K562 (cell line): ENCODE measurements around the gene FAHD2A. TPM values are rescaled to one million over a fixed set of nuclear protein-coding genes. Genes with fewer than 3 reads are reported as not detected.

ENCODE experiments used
- ATAC-seq: fragments of 200-7000 bp; cut with Tn5 transposase; 3 replicates; pipeline ENCODE4 v1.9.1; 2020; ENCODE audit warnings: moderate library complexity
- BruUV-seq: library from RNA; stranded (reverse); fragments of 400-500 nt; replicated peaks from 2 replicates; lab custom pipeline; 2021; lab: Mats Ljungman, UMichigan
- CTCF ChIA-PET: fragments of 300-600 bp; formaldehyde crosslinking; extraction: SDS; loops from one replicate; lab custom pipeline; 2021; ENCODE audit warnings: low intra/inter-chr PET ratio; lab: Yijun Ruan, JAX
- POLR2A ChIA-PET: fragments of 300-600, 350-650 bp; sonication (Branson Sonifier 250); formaldehyde crosslinking; extraction: SDS; loops from one replicate; lab custom pipeline; 2021; ENCODE audit warnings: antibody characterized with exemption, inconsistent platforms; lab: Yijun Ruan, JAX
- DNase-seq, 4 experiments: peaks; one replicate each; pipeline versions ENCODE4 v3.0.0 to v3.0.0-alpha.2; 2011 to 2018; ENCODE audit warnings: low spot score in 3 of 4, mixed read lengths in 3 of 4; ENCODE audit errors: extremely low read depth in 1 of 4
- FAIRE-seq: peaks from 2 replicates; lab custom pipeline; 2011; peaks lifted over from hg19 to GRCh38; lab: Jason Lieb, UNC
- H2AFZ ChIP-seq: 2 replicates; pipeline ENCODE4 v1.6.0; 2011; ENCODE audit warnings: low read depth, low read length, control low read depth, inconsistent platforms
- H3K27ac ChIP-seq: fragments of 200-600 bp; 3 replicates; pipeline ENCODE4 v1.8.0; 2011; ENCODE audit warnings: low read depth, mild to moderate bottlenecking, control low read depth, inconsistent platforms, low read length, moderate library complexity, mixed read lengths; ENCODE audit errors: extremely low read depth
- H3K27me3 ChIP-seq, 2 experiments: fragments of 300-600 bp in 1 of 2; 2 replicates in 1 of 2; 3 replicates in 1 of 2; pipeline versions ENCODE4 v1.6.0 to v1.8.0; 2011; ENCODE audit warnings: inconsistent platforms in 2 of 2, low read length in 2 of 2, mild to moderate bottlenecking in 1 of 2, mixed read lengths in 1 of 2, moderate library complexity in 1 of 2; ENCODE audit not compliant: control insufficient read depth in 2 of 2, insufficient read depth in 2 of 2
- H3K36me3 ChIP-seq: fragments of 300-600 bp; 3 replicates; pipeline ENCODE4 v1.8.0; 2011; ENCODE audit warnings: mild to moderate bottlenecking, low read length, inconsistent platforms; ENCODE audit not compliant: control insufficient read depth, insufficient read depth
- H3K4me1 ChIP-seq, 2 experiments: fragments of 200-600 bp in 1 of 2; replicated peaks in 1 of 2; 2 replicates in 1 of 2; 3 replicates in 1 of 2; pipeline versions ENCODE4 v1.5.1 to v1.8.0; 2011; ENCODE audit warnings: inconsistent platforms in 2 of 2, low read length in 2 of 2, mild to moderate bottlenecking in 1 of 2, mixed read lengths in 1 of 2, moderate library complexity in 1 of 2; ENCODE audit not compliant: control insufficient read depth in 2 of 2, insufficient read depth in 2 of 2
- H3K4me2 ChIP-seq: 2 replicates; pipeline ENCODE4 v1.6.1; 2011; ENCODE audit warnings: low read length, control low read depth, inconsistent platforms, mixed read lengths; ENCODE audit not compliant: insufficient read depth
- H3K4me3 ChIP-seq: fragments of 200-600 bp; sonication (generic), shearing (Covaris generic); 2 replicates; pipeline ENCODE4 v1.5.1; 2016; ENCODE audit warnings: control low read depth, inconsistent platforms
- H3K79me2 ChIP-seq: fragments of 200-600 bp; 3 replicates; pipeline ENCODE4 v1.8.0; 2011; ENCODE audit warnings: low read length, inconsistent platforms; ENCODE audit not compliant: control insufficient read depth, insufficient read depth
- H3K9ac ChIP-seq, 2 experiments: 2 replicates each; pipeline versions ENCODE4 v1.6.0 to v1.6.1; 2011; ENCODE audit warnings: low read depth in 2 of 2, low read length in 2 of 2, control low read depth in 1 of 2, inconsistent platforms in 1 of 2, mild to moderate bottlenecking in 1 of 2, mixed read lengths in 1 of 2; ENCODE audit not compliant: insufficient read depth in 1 of 2
- H3K9me1 ChIP-seq: one replicate; pipeline ENCODE4 v1.6.0; 2011; ENCODE audit warnings: inconsistent platforms, mild to moderate bottlenecking, low read length, moderate library complexity; ENCODE audit not compliant: control insufficient read depth, insufficient read depth
- H3K9me3 ChIP-seq: replicated peaks from 2 replicates; pipeline ENCODE4 v1.5.1; 2011; ENCODE audit warnings: low read depth, low read length, inconsistent platforms; ENCODE audit not compliant: control insufficient read depth, insufficient read depth
- H4K20me1 ChIP-seq: replicated peaks from 2 replicates; pipeline ENCODE4 v1.6.1; 2011; ENCODE audit warnings: low read length, inconsistent platforms, mixed read lengths; ENCODE audit not compliant: control insufficient read depth, insufficient read depth
- MEF2D ChIP-seq: conservative IDR thresholded peaks from 2 replicates; pipeline ENCODE4 v1.6.1; 2016; ENCODE audit warnings: low read depth, missing genetic modification characterization, missing compliant biosample characterization
- REST ChIP-seq, 2 experiments: fragments of 450-650 bp; formaldehyde crosslinking in 1 of 2; IDR thresholded peaks; 2 replicates each; pipeline versions ENCODE4 v1.4.0 to v1.6.1; 2014 to 2020; ENCODE audit warnings: mild to moderate bottlenecking in 2 of 2, borderline replicate concordance in 1 of 2, low read depth in 1 of 2
- WGBS: fragments of 100-300 bp; shearing (Covaris generic); methylation state at CpG from one replicate; pipeline ENCODE4 v1.1.6; 2016; ENCODE audit warnings: low coverage, mixed read lengths; ENCODE audit not compliant: insufficient coverage; ENCODE audit errors: missing lambda C conversion rate; 5-methylcytosine and 5-hydroxymethylcytosine counted together
- in situ Hi-C: fragments of 300-500 bp; cut with MboI; formaldehyde crosslinking; loops from 4 replicates; pipeline ENCODE4 v1.15.0; 2018; ENCODE audit warnings: inconsistent platforms, mixed read lengths
- intact Hi-C: fragments of 100-400 bp; cut with micrococcal nuclease; formaldehyde crosslinking; loops from 2 replicates; pipeline ENCODE4 v1.14.2; 2022
- polyA plus RNA-seq, 8 experiments: library from polyadenylated mRNA; depleted of rRNA in 4 of 8; stranded (reverse) in 5 of 8; unstranded in 3 of 8; fragments of >200 nt; fragmentation: Nextera tagmentation in 2 of 8; fragmentation: Illumina TruSeq in 1 of 8; extraction: Ambion mirVana in 2 of 8; extraction: Trizol in 1 of 8; gene quantifications; 2 replicates each; pipeline versions ENCODE4 v1.2.1 to v1.2.3, GENCODE V29; 2011 to 2014; ENCODE audit warnings: inconsistent platforms in 1 of 8, missing spikeins in 1 of 8
- total RNA-seq, 7 experiments: library from RNA; depleted of rRNA in 6 of 7; stranded (reverse); fragments of >200 nt in 6 of 7; fragmentation: Illumina TruSeq in 2 of 7; extraction: Trizol in 2 of 7; gene quantifications; 2 replicates each; pipeline versions ENCODE4 v1.2.1 to v1.2.3, GENCODE V29; 2011 to 2021; ENCODE audit warnings: low replicate concordance in 1 of 7

The FAHD2A gene
- total and polyA plus RNA-seq, 9 of the 15 experiments (the other 6 are each of a cell fraction or from before 2014, with no cell fraction given), result 13.8 to 41.0 (median 30.4) TPM

GRCh38 chr2:95374029-95374428 is 28.5 kb upstream of the FAHD2A start:
- POLR2A ChIA-PET, result interaction anchor here (0.6 to 1.0 kb wide), 2 partner anchors 11 to 14 kb away, joined by 3 read pairs; no protein-coding TSS in a partner anchor

More at GRCh38 chr2:95374029-95374428, 28.5 kb upstream of the FAHD2A start:
- in situ Hi-C loops (no loop called here), intact Hi-C loops (no loop called here)
- H3K79me2 ChIP-seq, result no peaks in the 10 kb centered on the region
- H3K27me3 ChIP-seq, result peaks cover 23 to 59% of the 10 kb centered on the region in 2 experiments; a peak in 4 of 5 replicates
- H3K27ac ChIP-seq, result no peak overlapping the region
- peaks cover 9% of the 10 kb centered on the region; the same call in 1 of the 2 replicates for H4K20me1 ChIP-seq
- no peaks in the 10 kb centered on the region for H3K36me3 ChIP-seq
- no peak overlapping the region for H3K4me3 ChIP-seq
- ATAC-seq (peak; percentile 26; the same call in 1 of the 3 replicates), DNase-seq (no peak), FAIRE-seq (no peak)
- no peaks in the 10 kb centered on the region for H3K9me1 ChIP-seq
- no peak for TF ChIP-seq MEF2D
- TF ChIP-seq REST (IDR thresholded peaks at IDR 0.05; ENCODE audit: borderline replicate concordance), result peak; percentile 64
- no peak for TF ChIP-seq REST (CRISPR knock-in tag; IDR thresholded peaks at IDR 0.05; ENCODE audit: low read depth)
- H2AFZ ChIP-seq, result no peak overlapping the region
- no TSS peak for BruUV-seq
- no peaks in the 10 kb centered on the region for H3K4me1 ChIP-seq
- CTCF ChIA-PET, result no interaction called here
- no peak overlapping the region for H3K4me2 ChIP-seq
- H3K9ac ChIP-seq, result no peak overlapping the region
- H3K9me3 ChIP-seq, result no peaks in the 10 kb centered on the region
- WGBS, result 1% methylated on average over 6 of the region's 6 CpGs
